Adrenal gland (tissue), 19 donors: Measurements from ENCODE around the gene CDIPT. TPM values are rescaled to one million over a fixed set of nuclear protein-coding genes. Genes with fewer than 3 reads are reported as not detected.

Experiments used
- DNase-seq, 7 donors: peaks; one replicate each; pipeline ENCODE4 v3.0.0-alpha.2; 2019 to 2020
- H3K27ac ChIP-seq, 5 donors: fragments of 200-600 bp; sonication (generic) in 4 of 5; 1 replicate in 3 of 5; 2 replicates in 2 of 5; pipeline versions ENCODE4 v1.5.1 to v1.8.0; 2016 to 2020; ENCODE audit warnings: mild to moderate bottlenecking in 1 of 5
- H3K27me3 ChIP-seq: fragments of 200-600 bp; 2 replicates; pipeline ENCODE4 v1.8.0; 2021
- H3K36me3 ChIP-seq, 2 donors: fragments of 200-600 bp; replicated peaks in 1 of 2; 1 replicate in 1 of 2; 2 replicates in 1 of 2; pipeline versions ENCODE4 v1.5.1 to v1.8.0; 2018 to 2022
- H3K4me1 ChIP-seq, 2 donors: fragments of 200-600 bp; replicated peaks in 1 of 2; 1 replicate in 1 of 2; 2 replicates in 1 of 2; pipeline versions ENCODE4 v1.5.1 to v1.8.0; 2018 to 2021
- H3K4me3 ChIP-seq, 4 donors: fragments of 200-600 bp; sonication (generic) in 3 of 4; one replicate each; pipeline ENCODE4 v1.5.1; 2016 to 2018
- H3K9me3 ChIP-seq, 3 donors: fragments of 200-600 bp; sonication (generic) in 1 of 3; replicated peaks in 1 of 3; 1 replicate in 2 of 3; 2 replicates in 1 of 3; pipeline versions ENCODE4 v1.5.1 to v1.8.0; 2016 to 2021
- POLR2A ChIP-seq, 2 donors: fragments of 450-650 bp; IDR thresholded peaks; one replicate each; pipeline ENCODE4 v1.6.1; 2017; ENCODE audit warnings: antibody characterized with exemption in 2 of 2, mild to moderate bottlenecking in 2 of 2, moderate library complexity in 1 of 2
- WGBS, 4 donors: extraction: QIAGEN DNeasy Blood & Tissue Kit in 2 of 4; methylation state at CpG; one replicate each; pipeline versions ENCODE4 v1.1.5 to v1.1.7; 2013 to 2017; 5-methylcytosine and 5-hydroxymethylcytosine counted together
- intact Hi-C, 2 donors: fragments of 100-400 bp; cut with DNase I; formaldehyde crosslinking; loops; one replicate each; pipeline versions ENCODE4 v1.14.1 to v1.15.0; 2022 to 2023
- long read RNA-seq, 10 donors: library from polyadenylated mRNA in 3 of 10; unstranded in 2 of 10; stranded (forward) in 1 of 10; transcript quantifications; one replicate each; pipeline ENCODE4 v2.0.0 and lab custom pipeline, GENCODE V29; 2021 to 2026
- polyA plus RNA-seq, 3 donors: library from polyadenylated mRNA; stranded (reverse); fragments of 200-250 nt in 2 of 3; fragments of 350-450 nt in 1 of 3; fragmentation: Illumina TruSeq in 1 of 3; extraction: RNeasy Lipid Tissue Mini Kit (QIAGEN cat#74804) in 1 of 3; gene quantifications; one replicate each; pipeline ENCODE4 v1.2.3, GENCODE V29; 2013 to 2014
- total RNA-seq, 9 donors: library from RNA; depleted of rRNA in 4 of 9; stranded (reverse); fragments of >200 nt in 4 of 9; fragments of 120-200 nt in 1 of 9; fragmentation: NEBNext Ultra II Directional in 1 of 9; extraction: Animal tissue kit (Norgen Biotek cat#: 25700) in 1 of 9; gene quantifications; one replicate each; pipeline versions ENCODE4 v1.1.0 to v1.2.4, GENCODE V29; 2013 to 2023
- TF ChIP-seq, protein P1 (sequence below), 6 experiments: fragments of 450-650 bp in 4 of 6; fragments of 200-600 bp in 2 of 6; sonication (generic) in 1 of 6; IDR thresholded peaks; 1 replicate in 5 of 6; 2 replicates in 1 of 6; pipeline versions ENCODE4 v1.5.1 to v1.8.0; 2016 to 2021; ENCODE audit warnings: antibody characterized with exemption in 6 of 6, mild to moderate bottlenecking in 2 of 6, moderate library complexity in 1 of 6
- donor health status: healthy with polysubstance abuse.
- donor health status: Bipolar disorder and iron deficiency.
- donor health status: DM: yes; HTN: yes; CAD: no.
- donor health status: DM: no; HTN: no; CAD: no.
- donor health status: DM: no; HTN: no; CAD: no.
- donor health status: DM: yes; HTN: yes; CAD: no.

Gene CDIPT, protein sequence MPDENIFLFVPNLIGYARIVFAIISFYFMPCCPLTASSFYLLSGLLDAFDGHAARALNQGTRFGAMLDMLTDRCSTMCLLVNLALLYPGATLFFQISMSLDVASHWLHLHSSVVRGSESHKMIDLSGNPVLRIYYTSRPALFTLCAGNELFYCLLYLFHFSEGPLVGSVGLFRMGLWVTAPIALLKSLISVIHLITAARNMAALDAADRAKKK
- total RNA-seq, result 100 to 1,000 TPM in 7 of 9 donors, 10 to 100 TPM in 2; 84.7 to 203 (median 150) TPM
- polyA plus RNA-seq, result 10 to 100 TPM; 44.9 to 89.0 (median 74.5) TPM
- long read RNA-seq, donor 1, transcript CDIPT-201 (6 exons, 2,353 nt), result major isoform, 36 of 45 reads
- long read RNA-seq, donor 1, partial matches to known transcripts, result 7 of 45 reads
- long read RNA-seq, donor 1, other reads (novel, unspliced or antisense), result 0 of 45 reads
- long read RNA-seq, donor 2, transcript CDIPT-201 (6 exons, 2,353 nt), result major isoform, 15 of 22 reads
- long read RNA-seq, donor 2, partial matches to known transcripts, result 7 of 22 reads
- long read RNA-seq, donor 2, other reads (novel, unspliced or antisense), result 0 of 22 reads
- long read RNA-seq, donor 3, transcript CDIPT-201 (6 exons, 2,353 nt), result major isoform, 22 of 24 reads
- long read RNA-seq, donor 3, partial matches to known transcripts, result 0 of 24 reads
- long read RNA-seq, donor 3, other reads (novel, unspliced or antisense), result 0 of 24 reads
- long read RNA-seq, donor 4, transcript CDIPT-201 (6 exons, 2,353 nt), result major isoform, 20 of 38 reads
- long read RNA-seq, donor 4, partial matches to known transcripts, result 8 of 38 reads
- long read RNA-seq, donor 4, other reads (novel, unspliced or antisense), result 7 of 38 reads
- long read RNA-seq, donor 5, transcript CDIPT-207 (5 exons, 1,671 nt), result minor isoform, 6 of 341 reads
- long read RNA-seq, donor 5, transcript CDIPT-206 (6 exons, 1,015 nt), result minor isoform, 7 of 341 reads
- long read RNA-seq, donor 5, transcript CDIPT-201 (6 exons, 2,353 nt), result major isoform, 298 of 341 reads
- long read RNA-seq, donor 5, partial matches to known transcripts, result 12 of 341 reads
- long read RNA-seq, donor 5, other reads (novel, unspliced or antisense), result 15 of 341 reads
- long read RNA-seq, donor 6, partial matches to known transcripts, result 4 of 10 reads
- long read RNA-seq, donor 6, other reads (novel, unspliced or antisense), result 1 of 10 reads
- long read RNA-seq, donor 7, transcript CDIPT-201 (6 exons, 2,353 nt), result major isoform, 17 of 19 reads
- long read RNA-seq, donor 7, partial matches to known transcripts, result 0 of 19 reads
- long read RNA-seq, donor 7, other reads (novel, unspliced or antisense), result 0 of 19 reads
- long read RNA-seq, donor 8, transcript CDIPT-201 (6 exons, 2,353 nt), result major isoform, 32 of 42 reads
- long read RNA-seq, donor 8, partial matches to known transcripts, result 9 of 42 reads
- long read RNA-seq, donor 8, other reads (novel, unspliced or antisense), result 0 of 42 reads
- long read RNA-seq, donor 9, transcript CDIPT-201 (6 exons, 2,353 nt), result major isoform, 20 of 20 reads
- long read RNA-seq, donor 9, partial matches to known transcripts, result 0 of 20 reads
- long read RNA-seq, donor 9, other reads (novel, unspliced or antisense), result 0 of 20 reads
- long read RNA-seq, donor 10, transcript CDIPT-201 (6 exons, 2,353 nt), result major isoform, 19 of 22 reads
- long read RNA-seq, donor 10, partial matches to known transcripts, result 0 of 22 reads
- long read RNA-seq, donor 10, other reads (novel, unspliced or antisense), result 0 of 22 reads

DNA sequence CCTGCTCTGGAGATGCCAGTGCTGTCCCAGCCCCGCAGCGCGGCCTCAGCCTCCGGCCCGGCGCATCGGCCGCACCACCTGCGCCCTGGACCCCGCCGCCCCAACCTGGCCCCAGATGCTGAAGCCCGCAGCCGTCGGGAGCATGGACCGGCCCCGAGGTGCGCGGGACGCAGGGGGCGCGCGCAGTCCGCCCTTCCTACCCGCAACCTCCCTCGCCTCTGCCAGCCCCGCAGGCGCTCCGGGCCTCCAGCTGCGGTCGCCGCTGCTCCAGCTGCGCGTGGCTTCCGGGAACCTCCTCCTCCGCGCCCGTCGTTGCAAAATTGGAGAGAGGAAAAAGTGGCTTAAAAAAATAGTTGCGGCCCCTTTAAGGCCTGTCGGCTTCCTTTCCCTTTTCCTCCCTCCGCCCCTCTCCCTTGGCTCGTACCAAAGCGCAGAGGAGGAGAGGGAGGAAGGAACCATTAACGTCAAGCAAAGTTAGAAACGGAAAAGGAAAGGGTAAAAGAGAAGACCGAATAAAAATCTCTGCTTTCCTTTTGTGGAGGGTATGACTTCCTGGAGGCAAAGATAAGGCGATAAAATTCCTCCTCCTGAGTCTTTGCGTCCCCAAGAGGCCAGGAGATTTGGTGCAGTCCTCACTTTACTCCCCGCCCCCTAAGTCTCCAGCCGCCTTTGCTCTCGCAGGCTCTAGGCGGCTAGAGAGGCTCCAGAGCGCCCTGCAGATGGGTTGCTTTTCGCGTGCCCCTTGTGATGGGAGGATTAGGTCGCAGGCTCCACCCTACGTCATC is at the start of gene CDIPT:
Gene CDIPT (minus strand): TSS at position 343 of the 785 bp plus-strand sequence. CDS start 369 bp downstream, outside the sequence.
- Histone ChIP-seq H3K4me1 (peaks cover 11 to 20% of the 10 kb centered on the region in 2 donors), H3K27me3 (no peaks in the 10 kb centered on the region), H3K9me3 (no peaks in the 10 kb centered on the region), H3K27ac (peak within 1 kb of the TSS; percentile 88 to 98 (median 95)), H3K36me3 (peaks cover 0 to 31% of the 10 kb centered on the region in 2 donors), H3K4me3 (peak within 1 kb of the TSS; percentile 87 to 98 (median 88))
- DNase-seq, result peak; percentile 92 to 97 (median 96)
- 0% methylated on average over 17 to 57 of the region's 57 CpGs for WGBS, 4 donors
- intact Hi-C loops, result no loop called here
- TF ChIP-seq, protein P1, sequence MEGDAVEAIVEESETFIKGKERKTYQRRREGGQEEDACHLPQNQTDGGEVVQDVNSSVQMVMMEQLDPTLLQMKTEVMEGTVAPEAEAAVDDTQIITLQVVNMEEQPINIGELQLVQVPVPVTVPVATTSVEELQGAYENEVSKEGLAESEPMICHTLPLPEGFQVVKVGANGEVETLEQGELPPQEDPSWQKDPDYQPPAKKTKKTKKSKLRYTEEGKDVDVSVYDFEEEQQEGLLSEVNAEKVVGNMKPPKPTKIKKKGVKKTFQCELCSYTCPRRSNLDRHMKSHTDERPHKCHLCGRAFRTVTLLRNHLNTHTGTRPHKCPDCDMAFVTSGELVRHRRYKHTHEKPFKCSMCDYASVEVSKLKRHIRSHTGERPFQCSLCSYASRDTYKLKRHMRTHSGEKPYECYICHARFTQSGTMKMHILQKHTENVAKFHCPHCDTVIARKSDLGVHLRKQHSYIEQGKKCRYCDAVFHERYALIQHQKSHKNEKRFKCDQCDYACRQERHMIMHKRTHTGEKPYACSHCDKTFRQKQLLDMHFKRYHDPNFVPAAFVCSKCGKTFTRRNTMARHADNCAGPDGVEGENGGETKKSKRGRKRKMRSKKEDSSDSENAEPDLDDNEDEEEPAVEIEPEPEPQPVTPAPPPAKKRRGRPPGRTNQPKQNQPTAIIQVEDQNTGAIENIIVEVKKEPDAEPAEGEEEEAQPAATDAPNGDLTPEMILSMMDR (IDR thresholded peaks at IDR 0.05), result peak; percentile 29 to 85 (median 66)
- TF ChIP-seq POLR2A (IDR thresholded peaks at IDR 0.05), result peak; percentile 20 to 90

DNA sequence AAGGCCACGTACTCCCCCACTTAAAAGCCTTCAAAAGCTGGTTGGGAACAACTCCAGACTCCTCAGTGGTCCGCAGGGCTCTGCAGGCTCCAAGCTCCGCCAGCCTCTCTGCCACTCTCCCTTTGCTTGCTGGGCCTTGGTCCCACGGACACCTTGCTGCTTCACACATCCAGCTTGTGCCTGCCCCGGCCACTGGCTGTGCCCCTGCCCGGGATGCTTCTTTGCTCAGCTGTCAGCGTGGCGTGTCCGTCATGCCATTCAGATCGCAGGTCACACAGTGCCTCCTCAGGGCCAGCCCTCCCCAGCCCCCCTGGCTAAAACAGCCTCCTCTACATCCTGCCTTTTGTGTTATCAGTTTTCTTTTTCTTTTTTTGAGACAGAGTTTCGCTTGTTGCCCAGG is 49.1 kb upstream of the CDIPT start:
- no peaks in the 10 kb centered on the region for H3K4me1 ChIP-seq
- no peak for DNase-seq
- H3K27me3 ChIP-seq, result no peaks in the 10 kb centered on the region
- no peak overlapping the region for H3K4me3 ChIP-seq
- intact Hi-C loops, result no loop called here
- H3K27ac ChIP-seq, result no peak overlapping the region
- TF ChIP-seq, protein P1 (IDR thresholded peaks at IDR 0.05), result no peak
- no peak for TF ChIP-seq POLR2A (IDR thresholded peaks at IDR 0.05)
- WGBS, 4 donors, result 67 to 80% (median 75%) methylated on average over 8 to 11 of the region's 11 CpGs
- H3K36me3 ChIP-seq, result peaks cover 0 to 5% of the 10 kb centered on the region in 2 donors
- H3K9me3 ChIP-seq, result no peaks in the 10 kb centered on the region

DNA sequence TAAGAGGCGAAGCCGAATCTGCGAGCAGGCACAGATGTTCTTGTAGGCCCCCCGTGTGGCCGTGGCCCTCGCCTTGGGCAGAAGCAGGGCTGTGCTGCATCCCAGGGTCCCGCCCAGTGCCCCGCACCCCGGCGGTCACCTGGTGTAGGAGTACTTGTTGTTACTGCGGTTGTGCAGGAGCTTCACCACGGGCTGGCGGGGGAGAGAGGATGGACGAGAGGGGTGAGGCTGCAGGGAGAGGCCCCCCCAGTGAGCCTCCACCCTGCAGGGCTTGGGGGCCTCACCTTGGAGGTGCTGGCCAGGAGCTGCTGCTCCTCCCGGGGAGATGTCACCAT is 48.6 kb upstream of the CDIPT start:
- intact Hi-C loops, result no loop called here
- Histone ChIP-seq H3K36me3 (peaks cover 0 to 1% of the 10 kb centered on the region in 2 donors), H3K4me3 (no peak overlapping the region), H3K27ac (no peak overlapping the region), H3K9me3 (no peaks in the 10 kb centered on the region), H3K4me1 (no peaks in the 10 kb centered on the region), H3K27me3 (no peaks in the 10 kb centered on the region)
- WGBS, 4 donors, result 71 to 85% (median 81%) methylated on average over 3 to 15 of the region's 15 CpGs
- TF ChIP-seq POLR2A (IDR thresholded peaks at IDR 0.05), result no peak
- TF ChIP-seq, protein P1 (IDR thresholded peaks at IDR 0.05), result no peak
- DNase-seq, result no peak
